H4 (cell line): Measurements from ENCODE around the gene CLPX. TPM values are rescaled to one million over a fixed set of nuclear protein-coding genes. Genes with fewer than 3 reads are reported as not detected.
"Not testable (repeated sequence)": the region's sequence is repeated elsewhere in the genome, so short reads cannot be mapped to it uniquely, and the experiment has no call there.

Experiments used
- DNase-seq: peaks from one replicate; pipeline ENCODE4 v3.0.0-alpha.2; 2015; ENCODE audit warnings: low spot score
- total RNA-seq: library from RNA; depleted of rRNA; stranded (reverse); fragments of >200 nt; shearing (Covaris generic); gene quantifications from 2 replicates; pipeline ENCODE4 v1.2.3, GENCODE V29; 2014

The CLPX gene
- total RNA-seq, 1 experiment from 2014 or later: 17.5 TPM

DNA sequence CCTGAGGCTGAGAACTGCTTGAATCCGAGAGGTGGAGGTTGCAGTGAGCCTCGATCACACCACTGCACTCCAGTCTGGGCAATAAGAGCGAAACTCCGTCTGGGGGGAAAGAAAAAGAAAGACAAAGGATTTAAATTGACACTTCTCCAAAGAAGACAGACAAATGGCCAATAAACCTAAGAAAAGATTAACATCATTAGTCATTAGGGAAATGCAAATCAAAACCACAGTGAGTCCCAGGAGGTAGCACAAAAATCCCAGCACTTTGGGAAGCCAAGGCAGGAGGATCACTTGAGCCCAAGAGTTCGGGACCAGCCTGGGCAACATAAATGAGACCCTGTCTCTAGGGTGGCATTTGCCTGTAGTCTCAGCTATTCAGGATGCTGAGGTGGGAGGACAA is 12.6 kb downstream of the CLPX start:
- DNase-seq: no peak

DNA sequence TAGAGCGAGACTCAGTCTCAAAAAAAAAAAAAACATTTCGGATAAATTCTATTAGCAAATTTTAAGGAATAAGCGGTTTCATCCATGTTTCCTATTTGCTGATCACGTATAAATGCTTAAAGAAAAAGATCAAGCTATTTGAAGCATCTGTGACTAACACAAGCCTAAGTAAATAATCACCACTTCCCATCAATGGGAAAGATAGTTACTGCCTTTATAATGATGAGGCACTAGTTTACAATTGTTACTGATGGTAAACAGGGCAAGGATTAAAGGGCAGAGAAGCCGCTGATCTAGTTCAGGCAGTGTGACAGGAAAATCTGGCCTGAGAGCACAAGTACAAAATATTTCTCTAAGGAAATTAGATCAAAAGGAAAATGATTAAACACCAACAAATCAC is 13.7 kb downstream of the CLPX start:
- no peak for DNase-seq

DNA sequence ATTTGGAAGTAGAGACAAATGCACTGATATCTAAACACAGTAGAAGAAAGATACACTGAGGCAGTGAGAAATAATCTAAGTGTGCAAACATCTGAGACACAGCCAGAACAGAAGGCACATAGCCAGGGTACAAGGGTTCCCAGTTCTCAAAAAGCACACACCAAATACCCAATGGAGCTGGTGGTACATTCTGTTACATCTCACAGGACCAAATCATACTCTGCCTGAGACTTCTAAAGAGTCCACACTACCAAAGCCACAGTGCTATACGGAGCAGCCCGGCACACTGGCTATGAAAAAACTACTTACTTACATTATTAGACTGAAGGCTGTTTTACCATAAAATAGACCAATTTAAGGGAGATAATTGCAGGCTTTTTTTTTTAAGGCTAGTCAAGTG is 19.3 kb downstream of the CLPX start:
- DNase-seq: no peak

DNA sequence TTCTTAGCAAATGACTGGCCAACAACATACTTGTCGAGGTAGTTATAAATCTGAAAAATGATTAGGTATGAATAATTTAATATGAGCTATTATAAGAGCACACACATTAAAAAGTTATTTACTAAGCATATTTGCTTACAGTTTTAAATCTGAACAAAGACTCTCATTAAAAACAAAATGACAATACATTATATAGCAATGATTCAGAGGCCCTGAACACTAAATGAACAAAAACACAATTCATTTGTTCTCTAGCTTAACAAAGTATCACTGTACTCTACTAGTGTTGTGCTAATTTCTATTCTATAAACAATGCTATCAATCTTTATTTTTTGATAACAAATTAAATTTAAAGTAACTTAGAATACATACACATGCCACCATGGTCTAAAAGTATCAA is 21.0 kb downstream of the CLPX start:
- no peak for DNase-seq

DNA sequence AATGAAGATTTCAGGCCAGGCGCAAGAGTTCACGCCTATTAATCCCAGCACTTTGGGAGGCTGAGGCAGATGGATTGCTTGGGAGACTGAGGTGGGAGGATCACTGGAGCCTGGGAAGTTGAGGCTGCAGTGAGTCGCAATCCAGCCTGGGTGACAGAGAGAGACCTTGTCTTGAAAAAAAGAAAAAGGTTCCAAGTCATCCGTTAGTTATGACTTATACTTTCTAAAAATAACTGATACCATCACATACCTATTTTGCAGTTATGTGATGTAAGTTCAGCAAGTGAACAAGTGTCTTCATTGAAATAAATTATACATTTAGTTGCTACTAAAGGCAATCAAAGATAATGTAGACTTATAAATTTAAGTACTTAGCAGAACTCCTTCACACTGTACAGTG is 22.1 kb downstream of the CLPX start:
- no peak for DNase-seq

DNA sequence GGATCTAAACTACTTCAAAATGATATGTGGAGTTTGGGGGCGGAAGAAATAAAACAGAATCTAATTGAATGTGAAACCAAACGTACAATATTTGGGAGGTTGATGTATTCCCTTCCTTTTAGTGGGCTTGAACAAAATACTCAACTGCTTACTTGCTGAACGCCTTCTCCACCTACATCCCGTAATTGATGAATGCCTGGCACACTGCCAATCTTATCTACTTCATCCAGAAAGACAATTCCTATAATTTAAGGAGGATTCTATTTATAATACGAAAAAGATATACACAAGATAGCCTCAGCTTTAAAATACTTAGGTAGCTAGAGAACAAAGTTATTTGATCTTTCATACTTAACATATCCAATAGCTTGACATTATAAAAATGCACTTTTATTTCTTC is 28.4 kb downstream of the CLPX start:
- DNase-seq: no peak

DNA sequence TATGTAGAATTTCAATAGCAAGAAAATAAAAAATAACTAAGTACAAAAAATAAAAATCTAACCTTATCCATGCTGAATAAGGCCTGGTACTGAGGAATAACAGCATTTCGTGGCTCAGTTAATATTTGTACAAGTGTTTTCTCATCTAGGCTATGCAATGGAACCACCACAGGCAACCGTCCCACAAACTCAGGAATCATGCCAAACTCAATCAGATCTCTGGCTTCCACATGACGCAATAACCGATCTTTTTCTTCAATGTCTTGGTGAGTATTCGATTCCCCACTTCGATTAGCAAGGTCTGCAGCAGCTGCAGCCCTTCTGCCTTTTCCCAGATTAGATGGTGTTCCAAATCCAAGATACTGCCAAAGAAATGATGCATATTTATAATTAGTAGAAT is 30.4 kb downstream of the CLPX start:
- no peak for DNase-seq

DNA sequence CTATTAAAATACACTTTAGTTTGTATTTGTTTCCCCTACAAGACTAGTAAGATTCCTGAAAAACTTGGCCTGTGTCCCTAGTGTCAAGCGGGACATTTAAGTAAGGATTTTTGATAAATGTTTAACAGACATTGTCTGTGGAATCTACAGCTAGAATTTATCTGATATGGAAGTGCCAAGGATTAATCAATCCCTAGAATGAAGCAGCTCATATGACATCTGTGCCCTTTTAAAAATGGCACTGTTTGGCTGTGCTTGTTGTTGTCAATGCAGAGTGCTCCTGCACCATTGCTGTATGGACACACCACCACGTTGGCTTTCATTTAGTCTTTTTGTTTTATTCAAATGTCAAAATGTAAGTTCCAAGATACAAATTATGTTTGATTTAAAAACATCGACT is 37.2 kb downstream of the CLPX start:
- no peak for DNase-seq

DNA sequence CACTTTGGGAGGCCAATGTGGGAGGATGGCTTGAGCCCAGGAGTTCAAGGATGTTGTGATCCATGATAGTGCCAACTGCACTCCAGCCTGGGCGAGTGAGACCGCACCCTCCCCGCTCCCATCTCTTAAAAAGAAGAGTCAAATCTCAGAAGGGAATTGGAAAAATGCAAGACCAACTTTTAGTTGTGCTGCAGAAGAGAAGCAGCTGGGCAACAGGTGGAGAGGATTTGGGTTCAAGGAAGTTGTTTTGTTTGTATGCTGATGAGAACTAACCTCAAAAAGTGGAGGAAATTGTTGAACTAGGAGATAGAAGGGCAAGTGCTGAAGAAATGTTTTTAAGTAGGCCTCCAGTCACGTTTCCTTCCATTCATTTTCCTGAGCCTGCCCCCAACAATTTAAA is 38.7 kb downstream of the CLPX start:
- DNase-seq: no peak

DNA sequence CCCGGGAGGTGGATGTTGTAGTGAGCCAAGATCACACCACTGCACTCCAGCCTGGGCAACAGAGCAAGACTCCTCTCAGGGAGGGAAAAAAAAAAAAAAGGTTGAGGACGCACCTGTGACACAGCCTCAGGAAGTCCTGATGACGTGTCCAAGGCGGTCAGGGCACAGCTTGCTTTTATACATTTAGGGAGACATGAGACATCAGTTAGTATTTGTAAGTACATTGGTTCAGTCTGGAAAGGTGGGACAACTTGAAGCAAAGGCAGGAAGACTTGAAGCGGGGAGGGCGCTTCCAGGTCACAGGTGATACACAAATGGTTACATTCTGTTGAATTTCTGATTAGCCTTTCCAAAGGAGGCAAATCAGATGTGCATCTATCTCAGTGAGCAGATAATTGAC is 46.5 kb downstream of the CLPX start:
- DNase-seq: not testable (repeated sequence)

DNA sequence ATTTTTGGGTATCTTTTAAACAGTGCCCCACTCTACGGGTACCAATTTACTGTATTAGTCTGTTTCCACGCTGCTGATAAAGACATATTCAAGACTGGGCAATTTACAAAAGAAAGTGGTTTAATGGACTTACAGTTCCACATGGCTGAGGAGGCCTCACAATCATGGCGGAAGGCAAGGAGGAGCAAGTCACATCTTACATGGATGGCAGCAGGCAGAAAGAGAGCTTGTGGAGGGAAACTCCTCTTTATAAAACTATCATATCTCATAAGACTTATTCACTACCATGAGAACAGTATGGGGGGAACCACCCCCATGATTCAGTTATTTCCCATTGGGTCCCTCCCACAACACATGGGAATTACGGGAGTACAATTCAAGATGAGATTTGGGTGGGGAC is 47.2 kb downstream of the CLPX start:
- not testable (repeated sequence) for DNase-seq

DNA sequence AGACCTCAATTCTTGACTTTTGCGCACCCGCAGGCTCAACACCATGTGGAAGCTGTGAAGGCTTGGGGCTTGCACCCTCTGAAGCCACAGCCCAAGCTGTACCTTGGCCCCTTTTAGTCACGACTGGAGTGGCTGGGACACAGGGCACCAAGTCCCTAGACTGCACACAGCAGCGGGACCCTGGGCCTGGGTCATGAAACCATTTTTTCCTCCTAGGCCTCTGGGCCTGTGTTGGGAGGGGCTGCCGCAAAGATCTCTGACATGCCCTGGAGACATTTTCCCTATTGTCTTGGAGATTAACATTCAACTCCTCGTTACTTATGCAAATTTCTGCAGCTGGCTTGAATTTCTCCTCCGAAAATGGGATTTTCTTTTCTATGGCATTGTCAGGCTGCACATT is 48.1 kb downstream of the CLPX start:
- not testable (repeated sequence) for DNase-seq

DNA sequence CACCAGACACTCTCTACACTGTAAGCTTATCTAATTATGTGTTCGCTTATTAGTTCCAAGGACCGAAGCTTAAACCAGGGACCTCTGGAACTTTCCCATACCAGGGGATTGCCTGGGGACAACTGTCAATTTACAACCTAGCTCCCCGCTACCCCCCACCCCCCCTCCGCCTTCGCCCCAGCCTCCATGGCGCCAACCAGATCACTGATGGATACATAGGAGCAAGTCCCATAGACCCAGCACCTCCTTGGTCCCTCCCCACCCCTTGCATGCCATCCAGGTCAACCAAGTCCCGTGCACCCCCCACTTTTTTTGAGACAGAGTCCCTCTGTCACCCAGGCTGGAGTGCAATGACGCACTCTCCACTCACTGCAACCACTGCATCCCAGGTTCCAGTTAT is 50.6 kb downstream of the CLPX start:
- DNase-seq: no peak

DNA sequence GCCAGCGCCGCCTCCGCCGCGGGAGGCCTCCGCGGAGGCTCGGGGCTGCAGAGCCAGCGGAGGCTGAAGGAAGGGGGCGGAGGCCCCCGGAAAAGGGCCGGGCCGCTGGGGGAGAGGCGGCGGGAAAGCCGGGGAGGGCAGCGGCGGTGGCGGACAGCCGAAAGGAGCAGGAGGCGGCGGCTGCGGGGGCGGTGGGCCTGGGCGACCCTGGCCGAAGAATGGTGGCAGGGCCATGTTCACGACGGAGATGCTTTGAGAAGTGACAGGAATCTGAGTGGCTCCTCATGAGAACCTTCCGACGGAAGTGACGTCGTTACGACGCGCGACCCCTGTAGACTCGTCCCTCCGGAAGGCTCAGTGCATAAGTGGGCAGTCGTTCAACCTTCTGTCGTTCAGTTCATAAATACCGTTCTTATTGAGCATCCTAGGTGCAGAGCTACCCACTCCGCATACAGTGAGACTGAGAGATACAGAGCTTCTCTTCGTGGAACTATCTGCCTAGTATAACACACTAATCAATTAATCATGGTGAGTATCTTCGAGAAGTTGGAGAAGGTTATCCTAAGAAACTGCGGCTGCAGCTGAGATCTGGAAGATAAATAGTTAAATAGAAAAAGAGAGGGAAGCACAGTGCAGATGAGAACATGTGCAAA is 51.5 kb downstream of the CLPX start, which contains the start of gene PDCD7:
Gene PDCD7, minus strand, starts transcription at position 261 of the 653 bp plus-strand sequence. Its CDS starts 27 bp downstream, at position 234.
- DNase-seq: peak; percentile 91

DNA sequence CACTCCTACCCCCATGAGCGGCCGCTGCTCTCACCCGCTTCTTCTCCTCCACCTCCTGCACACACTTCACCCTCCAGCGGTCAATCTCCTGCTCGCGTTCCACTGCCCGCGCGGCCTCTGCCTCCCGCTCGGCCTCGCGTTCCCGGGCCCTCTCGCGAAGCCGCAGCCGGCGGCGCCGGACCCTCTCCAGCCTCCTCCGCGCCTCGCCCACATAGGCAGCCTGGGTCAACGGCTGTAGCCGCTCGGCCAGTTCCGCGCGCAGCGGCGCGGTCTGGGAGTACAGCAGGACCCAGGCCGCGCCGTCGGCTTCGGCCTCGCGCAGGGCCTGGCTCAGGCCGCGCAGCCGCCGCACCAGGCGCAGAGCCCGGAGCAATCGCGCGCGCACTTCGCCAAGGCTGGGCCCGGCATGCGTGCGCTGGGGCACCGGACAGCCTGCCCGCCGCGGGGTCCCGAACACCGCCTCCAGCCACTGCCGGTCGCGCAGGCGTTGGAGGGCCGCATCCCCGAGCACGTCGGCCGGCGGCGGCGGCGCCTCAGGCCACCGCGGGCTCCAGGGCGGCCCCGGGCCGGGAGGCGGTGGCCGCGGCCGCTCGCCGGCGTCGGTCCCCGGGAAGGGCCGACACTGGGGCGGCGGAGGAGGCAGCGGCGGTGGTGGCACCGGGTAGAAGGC is 52.1 kb downstream of the CLPX start:
- DNase-seq: no peak

DNA sequence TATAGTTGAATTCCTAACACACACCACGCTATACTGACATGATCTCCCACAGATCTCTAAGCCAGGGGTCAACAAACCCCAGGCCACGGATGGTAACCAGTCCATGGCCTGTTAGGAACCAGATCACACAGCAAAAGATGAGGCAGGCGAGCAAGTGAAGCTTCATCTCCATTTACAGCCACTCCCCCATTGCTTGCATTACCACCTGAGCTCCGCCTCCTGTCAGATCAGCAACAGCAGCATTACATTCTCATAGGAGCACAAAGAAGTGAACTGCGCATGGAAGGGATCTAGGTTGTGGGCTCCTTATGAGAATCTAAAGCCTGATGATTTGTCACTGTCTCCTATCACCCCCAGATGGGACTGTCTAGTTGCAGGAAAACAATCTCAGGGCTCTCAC is 54.2 kb downstream of the CLPX start:
- no peak for DNase-seq

DNA sequence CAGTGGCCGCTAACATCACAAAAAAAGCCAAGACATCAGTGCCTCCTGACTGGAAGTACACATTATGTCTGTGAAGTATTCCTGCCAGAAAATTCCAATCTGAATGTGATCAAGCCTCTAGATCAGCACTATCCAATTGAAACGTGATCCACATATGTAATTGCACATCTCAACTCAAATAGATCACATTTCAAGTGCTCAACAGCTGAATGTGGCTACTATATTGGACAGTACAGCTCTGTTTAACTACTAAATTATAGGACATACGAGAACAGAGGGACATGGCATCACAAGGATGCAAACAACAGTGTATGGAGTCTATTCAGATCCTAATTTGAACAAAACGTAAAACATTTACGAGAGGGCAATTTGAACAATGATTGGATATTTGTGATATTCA is 69.6 kb downstream of the CLPX start:
- DNase-seq: no peak

DNA sequence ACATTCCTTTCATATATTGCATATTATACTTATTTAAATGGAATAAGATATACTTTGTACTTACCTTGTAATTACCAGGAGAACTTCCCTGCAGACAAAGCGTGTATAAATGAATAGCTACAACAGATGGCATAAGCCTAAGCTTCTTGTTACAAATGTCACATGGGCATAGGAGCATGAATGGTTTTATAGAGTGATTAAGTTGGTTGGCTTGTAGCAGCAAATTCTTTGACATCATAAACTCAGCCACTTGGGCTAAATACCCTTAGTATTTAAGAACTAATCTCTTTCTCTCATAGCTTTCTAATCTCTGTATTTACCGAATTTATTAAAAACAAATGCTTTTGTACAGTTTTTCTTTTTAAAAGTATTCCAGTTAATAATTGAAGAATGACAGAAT is 70.1 kb downstream of the CLPX start, which contains the start of gene UBAP1L:
Gene UBAP1L, minus strand, starts transcription at position 115 of the 400 bp plus-strand sequence. CDS start 8,985 bp downstream, outside the sequence.
- DNase-seq: no peak

DNA sequence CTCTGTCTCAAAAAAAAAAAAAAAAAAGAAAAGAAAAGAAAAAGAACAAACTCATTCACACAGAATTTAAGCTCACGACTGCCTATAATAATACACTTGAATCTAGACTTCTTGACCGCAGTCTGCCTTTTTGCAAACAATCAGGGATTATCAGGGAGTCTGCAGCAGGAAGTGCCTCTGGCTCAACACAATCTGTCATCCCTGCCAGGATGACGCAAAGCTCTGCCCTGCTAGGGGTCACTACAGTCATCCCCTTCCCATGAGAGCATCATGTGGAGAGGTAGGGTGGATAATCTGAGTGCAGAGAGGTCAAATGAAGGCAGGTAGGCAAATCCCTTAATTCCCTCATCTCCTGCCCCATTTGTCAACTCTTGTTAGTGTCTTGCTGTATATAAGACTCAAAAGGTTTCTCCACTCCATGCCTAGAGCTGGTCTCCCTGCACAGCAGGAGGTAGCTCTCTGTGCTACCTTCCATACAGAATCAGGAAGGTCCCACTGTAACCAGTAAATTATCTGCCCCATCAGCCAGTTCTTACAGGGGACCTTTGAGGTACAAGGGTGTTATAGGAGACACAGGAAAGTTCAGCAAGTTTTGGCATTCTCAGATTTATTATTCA is 74.4 kb downstream of the CLPX start:
- peak; percentile 56 for DNase-seq

DNA sequence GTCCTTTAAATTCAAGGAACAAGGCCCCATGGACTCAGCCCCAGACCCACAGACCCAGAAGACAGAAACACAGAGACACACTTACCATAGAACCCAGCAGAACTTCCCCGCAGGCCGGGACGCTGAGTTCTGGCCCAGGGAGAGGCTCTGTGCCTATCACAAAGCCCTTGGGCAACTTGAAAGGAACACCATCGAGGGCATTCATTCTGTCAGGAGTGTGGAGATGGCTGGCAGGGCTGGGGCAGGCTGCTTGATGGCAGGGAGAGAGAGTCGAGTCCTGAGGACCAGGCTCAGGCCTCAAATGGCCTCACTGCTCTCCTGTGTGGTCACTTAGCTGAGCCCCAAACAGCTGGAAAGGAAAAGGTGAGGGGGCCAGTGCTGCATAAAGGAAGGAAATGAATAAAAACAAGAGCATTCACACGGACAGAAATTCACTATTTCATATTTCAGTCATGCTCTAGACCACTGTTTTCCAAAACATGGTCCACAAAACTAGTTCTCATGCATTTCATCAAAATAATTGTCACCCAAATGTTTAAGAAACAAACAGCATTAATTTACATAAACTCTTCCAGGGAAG is 79.0 kb downstream of the CLPX start:
- no peak for DNase-seq

DNA sequence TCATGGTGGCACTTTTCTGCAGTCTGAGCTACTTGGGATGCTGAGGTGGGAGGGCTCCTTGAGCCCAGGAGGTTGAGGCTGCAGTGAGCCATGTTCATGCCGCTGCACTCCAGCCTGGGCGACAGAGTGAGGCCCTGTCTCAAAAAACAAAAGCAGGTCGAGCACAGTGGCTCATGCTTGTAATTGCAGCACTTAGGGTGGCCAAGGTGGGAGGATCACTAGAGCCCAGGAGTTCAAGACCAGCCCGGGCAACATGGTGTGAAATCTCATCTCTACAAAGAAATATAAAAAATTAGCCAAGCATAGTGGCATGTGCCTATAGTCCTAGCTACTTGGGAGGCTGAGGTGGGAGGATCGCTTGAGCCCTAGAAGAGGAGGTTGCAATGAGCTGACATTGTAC is 80.1 kb downstream of the CLPX start:
- DNase-seq: no peak

DNA sequence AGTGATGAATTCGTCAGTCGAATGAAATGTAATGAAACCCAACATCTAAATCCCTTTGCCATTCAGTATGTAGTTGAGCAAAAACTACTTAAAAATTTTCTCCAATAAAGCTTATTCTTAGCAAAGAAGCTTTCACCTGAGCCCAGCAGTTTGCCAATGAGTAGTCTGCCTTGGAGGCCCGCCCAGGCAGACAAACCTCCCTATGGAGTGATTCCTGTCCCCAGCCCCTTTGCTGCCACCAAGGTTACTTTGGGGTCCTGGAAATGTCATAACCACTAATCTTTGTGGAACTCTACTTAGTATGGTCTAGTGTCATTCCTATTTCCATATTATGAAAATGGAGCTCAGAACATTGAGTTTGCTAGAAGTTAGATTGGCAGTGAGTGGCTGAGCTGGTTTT is 82.2 kb downstream of the CLPX start:
- no peak for DNase-seq
